Measurements from ENCODE around the gene TNKS2.
A peak's percentile ranks its signal among the peaks of the same experiment; 100 is the strongest.
"Not testable (repeated sequence)": the region's sequence is repeated elsewhere in the genome, so short reads cannot be mapped to it uniquely, and the experiment has no call there.

Gene TNKS2

GRCh38 chr10:91796331-91797047 is 1.7 kb upstream of the TNKS2 start:
- peak in 2 of 3 experiments; percentile 17 to 44 for DNase-seq (ENCODE audit: low read depth in 2 of 3, low spot score in 2 of 3)

GRCh38 chr10:91797048-91797690 is 1.1 kb upstream of the TNKS2 start:
- DNase-seq (ENCODE audit: low read depth in 2 of 3, low spot score in 2 of 3): no peak

- no peak for DNase-seq (ENCODE audit: low read depth in 2 of 3, low spot score in 2 of 3)
Observed at GRCh38 chr10:91798649-91799611, 704 bp downstream of the TNKS2 start.

DNA sequence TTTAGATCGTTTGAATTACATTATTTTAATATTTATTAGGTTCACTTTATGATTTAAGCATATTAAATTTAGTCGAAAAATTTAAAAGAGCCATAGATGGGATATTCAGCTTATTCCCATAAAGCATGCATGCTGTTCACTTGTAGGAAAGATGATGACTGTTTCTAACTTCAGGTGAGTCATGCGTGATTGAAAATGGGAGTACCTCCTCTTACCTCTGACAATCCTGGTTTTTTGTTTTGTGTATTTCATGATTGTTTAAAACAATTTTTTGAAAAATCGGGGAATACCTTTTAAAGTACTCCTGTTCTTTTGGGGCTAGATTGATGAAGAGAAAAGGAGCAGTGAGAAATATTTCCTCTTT is 1.4 kb downstream of the TNKS2 start:
- DNase-seq (ENCODE audit: low read depth in 2 of 3, low spot score in 2 of 3): no peak

DNA sequence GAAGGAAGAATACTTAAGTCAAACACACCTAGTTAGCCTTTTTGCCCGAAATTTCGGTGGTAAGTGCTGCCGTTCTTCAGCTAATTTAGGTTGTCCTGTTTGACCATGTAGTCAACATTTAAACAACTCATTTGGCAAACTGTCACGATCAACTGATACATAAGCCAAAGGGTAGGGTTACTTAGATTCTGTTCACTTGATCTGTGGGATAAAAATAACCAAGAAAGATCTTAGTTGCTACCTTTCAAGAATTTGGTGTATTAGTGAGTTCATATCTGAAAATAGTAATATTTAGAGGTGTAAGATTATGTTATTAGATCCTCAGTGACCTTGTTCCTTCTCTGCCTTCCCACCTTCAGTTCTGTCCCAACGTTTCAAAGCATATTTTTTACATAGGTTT is 2.0 kb downstream of the TNKS2 start:
- no peak for DNase-seq (ENCODE audit: low read depth in 2 of 3, low spot score in 2 of 3)

DNA sequence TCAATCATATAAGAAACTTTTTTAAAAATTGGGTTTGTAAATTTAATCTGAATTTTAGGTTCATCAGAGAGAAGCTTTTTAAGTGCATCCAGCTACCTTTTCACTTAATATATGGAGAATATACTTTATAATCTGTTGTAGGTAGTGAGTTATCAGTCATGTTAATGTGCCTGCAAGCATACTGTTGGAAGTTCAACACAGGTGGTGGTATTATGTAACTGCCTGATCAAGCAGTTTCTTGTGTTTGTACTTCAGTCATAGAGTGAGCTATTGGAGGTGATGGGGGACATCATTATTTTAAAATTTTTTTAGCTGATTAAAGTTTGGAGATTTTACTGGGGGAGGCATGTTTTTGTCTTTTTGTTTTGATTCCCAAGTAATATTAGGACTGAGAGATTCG is 2.5 kb downstream of the TNKS2 start:
- DNase-seq (ENCODE audit: low read depth in 2 of 3, low spot score in 2 of 3): no peak

GRCh38 chr10:91803386-91804125 is 5.3 kb downstream of the TNKS2 start:
- no peak for DNase-seq (ENCODE audit: low read depth in 2 of 3, low spot score in 2 of 3)

DNA sequence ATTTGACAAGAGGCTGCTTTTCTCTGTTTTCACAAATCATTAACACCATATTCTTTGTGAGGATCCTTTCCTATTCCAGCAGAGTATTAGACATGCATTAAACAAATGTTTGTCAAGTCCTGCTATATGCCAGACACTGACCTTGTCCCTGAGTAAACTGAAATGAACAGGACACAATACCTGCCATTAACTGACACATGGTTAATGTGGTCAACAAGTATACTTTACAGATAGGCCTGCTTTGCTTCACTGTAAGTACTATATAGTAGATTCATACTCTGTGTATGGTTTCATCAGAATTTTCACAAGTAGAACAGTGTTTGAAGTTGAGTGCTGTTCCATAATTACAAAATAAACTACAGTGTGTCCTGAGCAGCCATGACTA is 5.9 kb downstream of the TNKS2 start:
- DNase-seq (ENCODE audit: low read depth in 2 of 3, low spot score in 2 of 3): no peak

- no peak for DNase-seq (ENCODE audit: low read depth in 2 of 3, low spot score in 2 of 3)
Observed at GRCh38 chr10:91805110-91805838, 7.0 kb downstream of the TNKS2 start.

- not testable (repeated sequence) for DNase-seq (ENCODE audit: low read depth in 2 of 3, low spot score in 2 of 3)
Observed at GRCh38 chr10:91807264-91807663, 9.0 kb downstream of the TNKS2 start.

- DNase-seq (ENCODE audit: low read depth in 2 of 3, low spot score in 2 of 3): no peak
Observed at GRCh38 chr10:91813251-91813650, 15.0 kb downstream of the TNKS2 start.

- DNase-seq (ENCODE audit: low read depth in 2 of 3, low spot score in 2 of 3): no peak
Observed at GRCh38 chr10:91816981-91817380, 18.8 kb downstream of the TNKS2 start.

DNA sequence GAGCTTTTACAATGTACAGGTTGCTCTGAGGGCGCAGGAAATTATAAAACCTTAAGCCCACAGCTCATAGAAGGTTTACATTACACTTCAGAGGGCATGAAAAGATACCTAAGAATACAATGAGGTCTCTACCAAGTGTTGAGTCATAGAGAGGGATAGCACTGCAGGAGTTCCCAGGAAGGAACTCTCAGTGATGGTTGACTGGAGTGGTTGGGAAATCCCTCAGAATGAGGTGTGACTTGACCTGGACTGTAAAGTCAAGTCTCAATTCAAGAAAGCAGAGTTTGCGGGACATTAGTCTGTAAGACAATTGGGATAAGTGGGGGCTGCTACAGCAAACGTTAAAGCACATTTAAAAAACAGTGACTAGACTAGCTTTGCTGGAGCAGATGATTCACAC is 21.9 kb downstream of the TNKS2 start:
- no peak for DNase-seq (ENCODE audit: low read depth in 2 of 3, low spot score in 2 of 3)

GRCh38 chr10:91824076-91824475 is 25.9 kb downstream of the TNKS2 start:
- no peak for DNase-seq (ENCODE audit: low read depth in 2 of 3, low spot score in 2 of 3)

GRCh38 chr10:91829268-91829667 is 31.0 kb downstream of the TNKS2 start:
- no peak for DNase-seq (ENCODE audit: low read depth in 2 of 3, low spot score in 2 of 3)

DNA sequence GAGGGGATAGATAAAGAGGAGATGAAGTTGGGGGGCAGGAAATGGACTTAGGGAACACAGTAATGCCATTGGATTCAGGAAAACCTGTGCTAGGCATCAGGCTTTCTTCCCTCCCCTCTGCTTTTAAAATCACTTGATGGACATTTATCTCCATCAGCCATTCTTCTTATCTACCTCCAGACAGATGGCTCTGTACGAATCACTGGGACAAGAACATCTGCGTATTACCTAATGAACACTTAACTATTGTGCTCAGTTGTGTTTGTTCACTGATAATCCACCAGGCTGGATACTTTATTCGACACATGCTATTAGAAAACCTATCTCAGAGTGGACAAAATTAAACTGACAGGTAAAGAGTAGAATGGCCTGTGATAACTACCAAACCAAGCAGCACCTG is 40.0 kb downstream of the TNKS2 start:
- DNase-seq (ENCODE audit: low read depth in 2 of 3, low spot score in 2 of 3): no peak

GRCh38 chr10:91843083-91843482 is 44.9 kb downstream of the TNKS2 start:
- DNase-seq (ENCODE audit: low read depth in 2 of 3, low spot score in 2 of 3): no peak

GRCh38 chr10:91856637-91857036 is 58.4 kb downstream of the TNKS2 start:
- DNase-seq (ENCODE audit: low read depth in 2 of 3, low spot score in 2 of 3): no peak

- DNase-seq (ENCODE audit: low read depth in 2 of 3, low spot score in 2 of 3): no peak
Observed at GRCh38 chr10:91860885-91861284, 62.7 kb downstream of the TNKS2 start.

DNA sequence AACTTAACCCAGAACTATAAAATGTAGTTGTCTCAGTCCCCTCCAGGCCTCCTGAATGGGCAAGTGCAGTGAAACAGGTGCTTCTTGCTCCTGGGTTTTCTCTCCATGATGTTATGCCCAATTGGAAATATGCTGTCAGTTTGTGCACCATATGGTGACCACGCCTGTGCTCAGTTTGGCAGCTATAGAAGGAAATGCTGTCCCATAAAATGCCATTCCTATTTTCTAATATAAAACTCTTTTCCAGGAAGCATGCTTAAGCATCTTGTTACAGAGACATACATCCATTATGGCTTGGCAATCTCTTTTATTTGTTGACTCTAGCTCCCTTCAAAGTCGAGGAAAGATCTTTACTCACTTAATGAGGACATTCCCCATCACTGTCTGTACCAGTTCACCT is 65.9 kb downstream of the TNKS2 start:
- DNase-seq (ENCODE audit: low read depth in 2 of 3, low spot score in 2 of 3): no peak

DNA sequence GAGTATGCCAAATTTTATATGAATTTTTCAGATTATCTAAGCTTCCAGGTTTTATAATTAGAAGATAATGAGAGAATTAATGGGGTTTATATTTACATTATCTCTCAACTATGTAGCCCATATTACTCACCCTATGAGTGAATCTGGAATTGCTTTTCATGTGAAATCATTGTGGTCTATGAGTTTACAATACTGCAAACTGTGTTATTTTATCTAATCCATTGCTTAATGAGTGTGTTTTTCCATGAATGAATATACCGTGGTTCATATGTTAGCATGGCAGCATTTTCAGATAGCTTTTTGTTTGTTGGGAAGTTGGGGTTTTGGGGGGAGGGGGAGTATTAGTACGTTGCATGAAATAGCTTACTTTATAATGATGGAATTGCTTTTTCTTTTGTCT is 66.5 kb downstream of the TNKS2 start:
- no peak for DNase-seq (ENCODE audit: low read depth in 2 of 3, low spot score in 2 of 3)

Measured in activated CD8-positive, alpha-beta memory T cell treated with anti-CD3 and anti-CD28 coated beads for 48 hours (primary cell).